ENCODE results near the gene SIRT7. TPM values are rescaled to one million over a fixed set of nuclear protein-coding genes. Genes with fewer than 3 reads are reported as not detected.
A peak's percentile ranks its signal among the peaks of the same experiment; 100 is the strongest.

SIRT7 gene
- total RNA-seq, 1 donor from 2014 or later = 32.8 TPM

DNA sequence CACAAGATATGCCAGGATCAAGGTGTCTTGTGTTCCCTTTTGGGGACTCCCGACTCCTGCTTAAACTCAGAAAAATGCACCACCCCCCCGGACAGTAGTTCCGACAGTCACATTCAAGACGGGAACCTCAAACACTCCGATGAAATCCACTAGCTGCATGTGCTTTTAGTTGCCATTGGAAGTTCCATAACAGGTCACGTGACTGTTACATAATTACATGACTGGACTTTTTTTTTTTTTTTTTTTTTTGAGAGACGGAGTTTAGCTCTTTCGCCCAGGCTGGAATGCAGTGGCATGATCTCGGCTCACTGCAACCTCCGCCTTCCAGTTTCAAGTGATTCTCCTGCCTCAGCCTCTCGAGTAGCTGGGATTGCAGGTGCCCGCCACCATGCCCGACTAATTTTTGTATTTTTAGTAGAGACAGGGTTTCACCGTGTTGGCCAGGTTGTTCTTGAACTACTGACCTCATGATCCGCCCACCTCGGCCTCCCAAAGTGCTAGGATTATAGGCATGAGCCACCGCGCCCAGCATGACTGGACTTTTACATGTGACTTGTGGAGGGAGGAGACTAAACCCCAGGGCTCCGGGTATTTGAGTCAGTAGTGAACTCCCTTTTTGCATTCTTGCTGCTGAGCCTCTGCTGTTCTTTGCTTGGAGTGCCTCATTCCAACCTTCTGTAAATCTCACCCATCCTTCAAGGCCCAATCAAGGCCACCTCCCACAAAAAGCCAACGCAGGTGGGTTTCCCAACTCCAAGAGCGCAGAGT is 1.6 kb downstream of the SIRT7 start:
- Histone ChIP-seq H3K9me3 (no peaks in the 10 kb centered on the region), H3K27ac (peak overlapping the region; percentile 13), H3K4me1 (peaks cover 43% of the 10 kb centered on the region), H3K36me3 (peaks cover 70% of the 10 kb centered on the region), H3K4me3 (peak overlapping the region; percentile 93), H3K27me3 (ENCODE audit: low read depth) (no peaks in the 10 kb centered on the region)
- DNase-seq (no peak), ATAC-seq (no peak)
- intact Hi-C loops (cut with DNase I) = no loop called here
- TF ChIP-seq, protein P1, sequence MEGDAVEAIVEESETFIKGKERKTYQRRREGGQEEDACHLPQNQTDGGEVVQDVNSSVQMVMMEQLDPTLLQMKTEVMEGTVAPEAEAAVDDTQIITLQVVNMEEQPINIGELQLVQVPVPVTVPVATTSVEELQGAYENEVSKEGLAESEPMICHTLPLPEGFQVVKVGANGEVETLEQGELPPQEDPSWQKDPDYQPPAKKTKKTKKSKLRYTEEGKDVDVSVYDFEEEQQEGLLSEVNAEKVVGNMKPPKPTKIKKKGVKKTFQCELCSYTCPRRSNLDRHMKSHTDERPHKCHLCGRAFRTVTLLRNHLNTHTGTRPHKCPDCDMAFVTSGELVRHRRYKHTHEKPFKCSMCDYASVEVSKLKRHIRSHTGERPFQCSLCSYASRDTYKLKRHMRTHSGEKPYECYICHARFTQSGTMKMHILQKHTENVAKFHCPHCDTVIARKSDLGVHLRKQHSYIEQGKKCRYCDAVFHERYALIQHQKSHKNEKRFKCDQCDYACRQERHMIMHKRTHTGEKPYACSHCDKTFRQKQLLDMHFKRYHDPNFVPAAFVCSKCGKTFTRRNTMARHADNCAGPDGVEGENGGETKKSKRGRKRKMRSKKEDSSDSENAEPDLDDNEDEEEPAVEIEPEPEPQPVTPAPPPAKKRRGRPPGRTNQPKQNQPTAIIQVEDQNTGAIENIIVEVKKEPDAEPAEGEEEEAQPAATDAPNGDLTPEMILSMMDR (IDR thresholded peaks at IDR 0.05) = no peak

DNA sequence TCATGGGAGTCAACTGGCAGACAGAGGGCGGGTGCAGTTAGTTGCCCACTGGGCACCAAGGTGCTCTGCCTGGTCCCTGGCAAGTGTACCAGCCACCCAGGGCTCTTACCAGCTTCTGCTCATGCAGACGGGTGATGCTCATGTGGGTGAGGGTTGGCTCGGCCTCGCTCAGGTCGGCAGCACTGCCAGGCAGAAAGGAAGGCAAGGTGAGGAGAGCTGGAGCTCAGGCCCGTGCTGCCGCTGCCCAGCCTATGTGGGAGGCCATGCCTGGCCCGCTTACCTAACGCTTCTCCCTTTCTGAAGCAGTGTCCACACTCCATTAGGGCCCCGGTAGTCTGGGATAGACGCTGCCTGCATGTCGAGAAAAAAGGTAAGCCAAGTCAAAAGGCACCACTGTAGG is 2.6 kb downstream of the SIRT7 start:
- intact Hi-C loops (cut with DNase I) = no loop called here
- no peaks in the 10 kb centered on the region for H3K27me3 ChIP-seq (ENCODE audit: low read depth)
- peaks cover 59% of the 10 kb centered on the region for H3K36me3 ChIP-seq
- no peak overlapping the region for H3K4me3 ChIP-seq
- no peak for ATAC-seq
- H3K4me1 ChIP-seq = peaks cover 39% of the 10 kb centered on the region
- no peak overlapping the region for H3K27ac ChIP-seq
- no peak for DNase-seq
- no peaks in the 10 kb centered on the region for H3K9me3 ChIP-seq
- TF ChIP-seq, protein P1 (IDR thresholded peaks at IDR 0.05) = no peak

DNA sequence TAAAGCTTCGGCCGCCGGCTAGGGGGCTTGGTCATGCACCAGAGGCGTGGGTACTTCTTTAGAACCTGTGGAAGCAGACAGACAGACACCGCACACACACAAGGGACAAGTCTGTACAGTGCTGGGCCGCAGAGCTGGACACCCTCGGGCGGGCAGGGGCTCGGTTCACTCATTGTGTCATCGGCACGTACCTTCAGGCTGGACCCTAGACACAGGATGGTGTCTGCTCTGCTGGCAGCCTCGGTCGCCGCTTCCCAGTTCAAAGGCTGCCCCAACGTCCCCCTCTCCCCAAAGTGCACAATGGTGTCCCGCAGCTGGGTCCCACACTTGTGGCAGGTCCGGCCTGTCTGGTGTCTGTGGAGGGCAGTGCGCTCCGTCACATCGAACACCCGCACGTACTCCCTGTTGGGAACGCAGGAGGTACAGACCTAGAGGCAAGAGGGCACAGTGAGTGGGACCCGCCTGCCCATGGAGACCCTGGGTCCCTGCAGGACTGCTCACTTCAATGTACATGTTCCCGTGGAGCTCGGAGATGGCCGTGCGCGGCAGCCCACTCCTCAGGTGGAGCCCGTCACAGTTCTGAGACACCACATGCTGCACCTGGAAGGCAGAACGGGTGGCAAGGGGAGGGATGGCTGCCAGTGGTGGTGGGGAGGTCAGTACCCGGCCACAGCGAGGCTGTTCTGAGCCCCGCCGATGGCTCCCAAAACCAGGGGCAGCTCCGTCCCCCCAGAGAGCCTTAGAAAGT is 3.7 kb downstream of the SIRT7 start:
- no peaks in the 10 kb centered on the region for H3K9me3 ChIP-seq
- ATAC-seq = no peak
- H3K36me3 ChIP-seq = peaks cover 49% of the 10 kb centered on the region
- H3K27me3 ChIP-seq (ENCODE audit: low read depth) = no peaks in the 10 kb centered on the region
- intact Hi-C loops (cut with DNase I) = no loop called here
- peaks cover 42% of the 10 kb centered on the region for H3K4me1 ChIP-seq
- no peak overlapping the region for H3K27ac ChIP-seq
- TF ChIP-seq, protein P1 (IDR thresholded peaks at IDR 0.05) = no peak
- DNase-seq = no peak
- no peak overlapping the region for H3K4me3 ChIP-seq

DNA sequence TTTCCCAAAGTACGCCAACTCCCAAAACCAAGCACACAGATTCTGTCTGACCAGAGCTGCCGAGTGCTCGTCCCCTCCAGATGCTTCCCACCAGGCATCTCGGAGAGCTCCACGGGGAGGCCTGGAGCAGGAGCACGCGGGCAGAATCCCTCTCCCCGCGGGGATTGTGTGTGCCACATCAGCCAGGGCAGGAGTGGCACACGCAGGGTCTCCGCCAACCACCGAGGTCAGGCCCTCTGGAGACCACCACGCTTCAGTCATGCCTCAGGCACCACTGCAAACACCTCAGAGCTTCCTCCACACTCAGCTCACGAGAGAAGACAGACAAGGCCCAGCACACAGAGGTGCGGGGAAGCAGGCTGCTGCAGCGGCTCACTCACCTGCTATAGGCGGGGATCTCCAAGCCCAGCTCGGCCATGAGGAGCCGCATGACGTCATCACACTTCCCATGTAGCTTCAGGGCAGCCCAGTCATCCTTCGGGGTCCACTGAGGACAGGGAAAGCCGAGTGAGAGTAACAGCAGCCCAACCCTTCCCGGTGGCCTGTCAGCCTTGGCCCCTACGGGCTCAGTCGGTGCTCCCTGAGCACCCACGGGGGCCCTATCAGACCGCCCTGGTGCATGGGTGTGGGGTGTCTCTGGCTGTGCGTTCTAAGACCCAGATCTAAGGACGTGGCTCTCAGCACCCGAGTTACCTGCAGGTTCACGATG is 4.4 kb downstream of the SIRT7 start:
- peaks cover 38% of the 10 kb centered on the region for H3K4me1 ChIP-seq
- no peak overlapping the region for H3K27ac ChIP-seq
- ATAC-seq (no peak), DNase-seq (no peak)
- H3K4me3 ChIP-seq = no peak overlapping the region
- no peaks in the 10 kb centered on the region for H3K27me3 ChIP-seq (ENCODE audit: low read depth)
- TF ChIP-seq, protein P1 (IDR thresholded peaks at IDR 0.05) = no peak
- intact Hi-C loops (cut with DNase I) = no loop called here
- H3K9me3 ChIP-seq = no peaks in the 10 kb centered on the region
- H3K36me3 ChIP-seq = peaks cover 51% of the 10 kb centered on the region

DNA sequence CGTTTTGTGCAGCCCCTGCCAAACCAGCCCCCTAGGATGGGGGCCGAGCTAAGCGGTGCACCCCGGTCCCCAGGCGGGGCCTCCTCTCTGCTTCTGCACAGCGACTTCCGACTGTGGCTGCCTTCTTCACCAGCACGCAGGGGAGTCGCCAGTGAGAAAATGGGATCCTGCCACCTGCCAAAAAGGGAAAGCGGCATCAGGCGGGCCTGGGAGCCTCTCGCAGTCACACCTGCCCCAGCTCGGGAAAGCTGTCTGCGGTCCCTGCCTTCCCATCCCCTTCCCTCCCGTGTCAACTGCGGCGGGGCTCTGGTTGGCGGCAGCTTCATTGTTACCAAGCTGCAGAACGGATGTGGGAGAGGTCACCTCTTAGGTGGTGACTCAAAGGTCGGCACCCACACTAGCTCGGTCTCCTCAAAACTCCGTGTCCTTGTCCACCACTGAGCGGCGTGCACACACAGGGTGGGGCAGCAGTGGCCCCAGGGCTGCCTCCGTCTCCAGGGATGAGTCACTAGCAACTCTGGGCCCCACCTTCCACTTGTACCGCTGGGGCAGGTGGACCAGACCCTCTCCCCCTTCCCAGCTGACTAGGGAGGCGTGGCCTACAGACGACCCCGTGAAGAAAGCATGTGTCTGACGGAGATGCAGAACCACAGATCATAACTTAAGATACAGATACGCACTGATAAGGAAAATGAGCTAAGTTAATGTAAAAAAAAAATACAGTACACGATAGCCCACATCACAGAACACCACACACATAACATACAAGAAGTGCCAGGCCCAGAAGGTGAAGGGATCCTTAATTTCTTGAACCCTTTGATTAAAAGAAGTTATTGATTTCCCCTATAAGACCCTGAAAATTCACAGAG is 5.3 kb downstream of the SIRT7 start:
- DNase-seq = no peak
- H3K4me3 ChIP-seq = no peak overlapping the region
- H3K27me3 ChIP-seq (ENCODE audit: low read depth) = no peaks in the 10 kb centered on the region
- H3K4me1 ChIP-seq = peaks cover 33% of the 10 kb centered on the region
- H3K27ac ChIP-seq = no peak overlapping the region
- ATAC-seq = no peak
- TF ChIP-seq, protein P1 (IDR thresholded peaks at IDR 0.05) = no peak
- H3K36me3 ChIP-seq = peaks cover 57% of the 10 kb centered on the region
- intact Hi-C loops (cut with DNase I) = no loop called here
- no peaks in the 10 kb centered on the region for H3K9me3 ChIP-seq
